Gastrocnemius medialis (tissue), 4 donors: ENCODE results near the gene MME.

Experiments used
- POLR2A ChIP-seq, 2 donors: fragments of 450-650 bp; IDR thresholded peaks; one replicate each; pipeline ENCODE4 v1.6.1; 2017; ENCODE audit warnings: antibody characterized with exemption in 2 of 2, mild to moderate bottlenecking in 2 of 2, moderate library complexity in 2 of 2
- TF ChIP-seq, protein P1 (sequence below), 5 experiments: fragments of 450-650 bp in 3 of 5; fragments of 200-600 bp in 2 of 5; sonication (generic) in 2 of 5; IDR thresholded peaks in 4 of 5; conservative IDR thresholded peaks in 1 of 5; 1 replicate in 4 of 5; 2 replicates in 1 of 5; pipeline ENCODE4 v1.5.1; 2016 to 2019; ENCODE audit warnings: antibody characterized with exemption in 5 of 5, mild to moderate bottlenecking in 3 of 5, moderate library complexity in 3 of 5

DNA sequence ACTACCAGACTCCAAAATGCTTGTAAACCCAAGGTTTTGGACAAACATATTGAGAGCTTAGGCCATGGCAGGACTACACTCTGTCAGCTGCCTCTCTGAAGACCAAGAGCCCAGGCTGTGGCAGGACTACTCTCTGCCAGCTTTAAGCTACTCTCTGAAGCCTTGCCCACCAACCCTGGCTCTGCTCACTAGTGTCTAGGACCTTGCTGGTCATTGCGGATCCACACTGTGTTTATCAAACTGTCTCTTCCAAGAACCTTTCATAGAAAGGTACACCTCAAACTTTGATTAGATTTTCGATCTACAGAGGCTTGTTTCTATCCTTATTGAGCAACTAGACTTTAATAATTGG, 41.9 kb upstream of the MME start:
- TF ChIP-seq, protein P1, sequence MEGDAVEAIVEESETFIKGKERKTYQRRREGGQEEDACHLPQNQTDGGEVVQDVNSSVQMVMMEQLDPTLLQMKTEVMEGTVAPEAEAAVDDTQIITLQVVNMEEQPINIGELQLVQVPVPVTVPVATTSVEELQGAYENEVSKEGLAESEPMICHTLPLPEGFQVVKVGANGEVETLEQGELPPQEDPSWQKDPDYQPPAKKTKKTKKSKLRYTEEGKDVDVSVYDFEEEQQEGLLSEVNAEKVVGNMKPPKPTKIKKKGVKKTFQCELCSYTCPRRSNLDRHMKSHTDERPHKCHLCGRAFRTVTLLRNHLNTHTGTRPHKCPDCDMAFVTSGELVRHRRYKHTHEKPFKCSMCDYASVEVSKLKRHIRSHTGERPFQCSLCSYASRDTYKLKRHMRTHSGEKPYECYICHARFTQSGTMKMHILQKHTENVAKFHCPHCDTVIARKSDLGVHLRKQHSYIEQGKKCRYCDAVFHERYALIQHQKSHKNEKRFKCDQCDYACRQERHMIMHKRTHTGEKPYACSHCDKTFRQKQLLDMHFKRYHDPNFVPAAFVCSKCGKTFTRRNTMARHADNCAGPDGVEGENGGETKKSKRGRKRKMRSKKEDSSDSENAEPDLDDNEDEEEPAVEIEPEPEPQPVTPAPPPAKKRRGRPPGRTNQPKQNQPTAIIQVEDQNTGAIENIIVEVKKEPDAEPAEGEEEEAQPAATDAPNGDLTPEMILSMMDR (IDR thresholded peaks at IDR 0.05 in 4 of 5, conservative IDR thresholded peaks at IDR 0.05 in 1 of 5) = no peak
- no peak for TF ChIP-seq POLR2A (IDR thresholded peaks at IDR 0.05)
